K562 (cell line): ENCODE measurements around the gene ADCYAP1R1.

Experiments used
- CEBPB ChIP-seq: fragments of 450-650 bp; IDR thresholded peaks from 2 replicates; pipeline ENCODE4 v1.6.1; 2016; ENCODE audit warnings: missing genetic modification characterization, missing compliant biosample characterization
- JUND ChIP-seq, 2 experiments: IDR thresholded peaks; 2 replicates in 1 of 2; 3 replicates in 1 of 2; pipeline ENCODE4 v1.6.1; 2011; ENCODE audit warnings: borderline replicate concordance in 2 of 2, low read depth in 2 of 2, low read length in 2 of 2, improper control_type of control experiment in 1 of 2, missing biosample characterization in 1 of 2, missing genetic modification characterization in 1 of 2, missing genetic modification reagents in 1 of 2
- MAZ ChIP-seq, 2 experiments: fragments of 450-650 bp in 1 of 2; sonication (generic) in 1 of 2; formaldehyde crosslinking; IDR thresholded peaks in 1 of 2; conservative IDR thresholded peaks in 1 of 2; 2 replicates each; pipeline versions ENCODE4 v1.4.0 to v1.5.0; 2020; ENCODE audit warnings: mild to moderate bottlenecking in 1 of 2, missing genetic modification reagents in 1 of 2
- PHF20 ChIP-seq: fragments of 450-650 bp; IDR thresholded peaks from 2 replicates; pipeline ENCODE4 v1.6.1; 2018; ENCODE audit not compliant: partially characterized antibody
- POLR2A ChIP-seq: fragments of 450-650 bp; conservative IDR thresholded peaks from 2 replicates; pipeline ENCODE4 v1.6.1; 2016
- RCOR1 ChIP-seq, 2 experiments: IDR thresholded peaks; 2 replicates each; pipeline ENCODE4 v1.6.1; 2012; ENCODE audit warnings: low read depth in 2 of 2, low read length in 2 of 2, borderline replicate concordance in 1 of 2, improper control_type of control experiment in 1 of 2
- RFX7 ChIP-seq: fragments of 250-450 bp; sonication (Bioruptor Pico); IDR thresholded peaks from 2 replicates; pipeline ENCODE4 v1.5.1; 2021; ENCODE audit warnings: mild to moderate bottlenecking
- RUNX1 ChIP-seq: sonication (generic); IDR thresholded peaks from 2 replicates; pipeline ENCODE4 v1.6.1; 2016; ENCODE audit warnings: antibody characterized with exemption, low read depth
- SPI1 ChIP-seq: IDR thresholded peaks from 2 replicates; pipeline ENCODE4 v1.6.1; 2011; ENCODE audit warnings: low read depth, low read length, control low read depth, borderline replicate concordance
- TOE1 ChIP-seq, 2 experiments: fragments of 450-650 bp in 1 of 2; sonication (generic) in 1 of 2; formaldehyde crosslinking in 1 of 2; IDR thresholded peaks; 2 replicates each; pipeline versions ENCODE4 v1.7.1 to v1.8.0; 2016 to 2022; ENCODE audit warnings: borderline replicate concordance in 2 of 2, mild to moderate bottlenecking in 2 of 2, antibody characterized with exemption in 1 of 2, inconsistent platforms in 1 of 2, low read depth in 1 of 2, missing genetic modification reagents in 1 of 2, moderate library complexity in 1 of 2
- ZNF174 ChIP-seq: fragments of 250-450 bp; sonication (Bioruptor Pico); IDR thresholded peaks from 2 replicates; pipeline ENCODE4 v1.4.0; 2020; ENCODE audit warnings: mild to moderate bottlenecking
- TF ChIP-seq, protein P1 (sequence below), 3 experiments: IDR thresholded peaks in 2 of 3; conservative IDR thresholded peaks in 1 of 3; 2 replicates each; pipeline ENCODE4 v1.5.1; 2011 to 2012; ENCODE audit warnings: low read length in 3 of 3, mild to moderate bottlenecking in 3 of 3, control low read depth in 2 of 3, improper control_type of control experiment in 1 of 3, inconsistent platforms in 1 of 3, low read depth in 1 of 3, mixed read lengths in 1 of 3, moderate library complexity in 1 of 3; ENCODE audit not compliant: insufficient read depth in 2 of 3

- TF ChIP-seq, protein P1, sequence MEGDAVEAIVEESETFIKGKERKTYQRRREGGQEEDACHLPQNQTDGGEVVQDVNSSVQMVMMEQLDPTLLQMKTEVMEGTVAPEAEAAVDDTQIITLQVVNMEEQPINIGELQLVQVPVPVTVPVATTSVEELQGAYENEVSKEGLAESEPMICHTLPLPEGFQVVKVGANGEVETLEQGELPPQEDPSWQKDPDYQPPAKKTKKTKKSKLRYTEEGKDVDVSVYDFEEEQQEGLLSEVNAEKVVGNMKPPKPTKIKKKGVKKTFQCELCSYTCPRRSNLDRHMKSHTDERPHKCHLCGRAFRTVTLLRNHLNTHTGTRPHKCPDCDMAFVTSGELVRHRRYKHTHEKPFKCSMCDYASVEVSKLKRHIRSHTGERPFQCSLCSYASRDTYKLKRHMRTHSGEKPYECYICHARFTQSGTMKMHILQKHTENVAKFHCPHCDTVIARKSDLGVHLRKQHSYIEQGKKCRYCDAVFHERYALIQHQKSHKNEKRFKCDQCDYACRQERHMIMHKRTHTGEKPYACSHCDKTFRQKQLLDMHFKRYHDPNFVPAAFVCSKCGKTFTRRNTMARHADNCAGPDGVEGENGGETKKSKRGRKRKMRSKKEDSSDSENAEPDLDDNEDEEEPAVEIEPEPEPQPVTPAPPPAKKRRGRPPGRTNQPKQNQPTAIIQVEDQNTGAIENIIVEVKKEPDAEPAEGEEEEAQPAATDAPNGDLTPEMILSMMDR (IDR thresholded peaks at IDR 0.05 in 2 of 3, conservative IDR thresholded peaks at IDR 0.05 in 1 of 3; ENCODE audit: insufficient read depth in 2 of 3, low read depth in 1 of 3, low read length in 3 of 3) = no peak
- no peak for TF ChIP-seq RFX7 (CRISPR knock-in tag)
- no peak for TF ChIP-seq CEBPB (tag)
- TF ChIP-seq PHF20 = no peak
- TF ChIP-seq RCOR1 (IDR thresholded peaks at IDR 0.05; ENCODE audit: borderline replicate concordance in 1 of 2, low read depth in 2 of 2, low read length in 2 of 2) = no peak
- TF ChIP-seq POLR2A = no peak
- TF ChIP-seq RUNX1 = no peak
- TF ChIP-seq SPI1 = no peak
- no peak for TF ChIP-seq ZNF174 (CRISPR knock-in tag)
- no peak for TF ChIP-seq MAZ (CRISPR knock-in tag; conservative IDR thresholded peaks at IDR 0.05 in 1 of 2, IDR thresholded peaks at IDR 0.05 in 1 of 2)
- TF ChIP-seq JUND (IDR thresholded peaks at IDR 0.05; ENCODE audit: borderline replicate concordance, low read depth, low read length) = peak; percentile 36; the same call in 1 of the 2 replicates
- TF ChIP-seq JUND (tag; IDR thresholded peaks at IDR 0.05; ENCODE audit: borderline replicate concordance, low read depth, low read length) = no peak
- TF ChIP-seq TOE1 (IDR thresholded peaks at IDR 0.05; ENCODE audit: borderline replicate concordance) = no peak
- TF ChIP-seq TOE1 (CRISPR knock-in tag; IDR thresholded peaks at IDR 0.05; ENCODE audit: borderline replicate concordance, low read depth) = no peak
These were observed 6.0 kb downstream of the ADCYAP1R1 start for GRCh38 chr7:31058122-31058521.
